Bladder microvascular endothelial cell (primary cell): Measurements from ENCODE around the gene OR52D1. TPM values are rescaled to one million over a fixed set of nuclear protein-coding genes. Genes with fewer than 3 reads are reported as not detected.

Experiments used
- total RNA-seq: library from RNA; depleted of rRNA; stranded (reverse); fragments of >200 nt; gene quantifications from 2 replicates; pipeline ENCODE4 v1.2.3, GENCODE V29; 2014

OR52D1 gene
- total RNA-seq = not detected in 2 replicates

GRCh38 chr11:5488385-5488784 is at the start of gene OR52D1:
Gene OR52D1 (plus strand): TSS chr11:5488685. CDS start chr11:5488707, 22 bp downstream.

GRCh38 chr11:5441414-5441813 is 47.1 kb upstream of the OR52D1 start, which contains the start of gene OR51I1:
Gene OR51I1 (minus strand): TSS chr11:5441514. CDS start chr11:5441514, 0 bp downstream.

GRCh38 chr11:5449023-5449422 is 39.5 kb upstream of the OR52D1 start, which contains the start of gene OR51I2:
Gene OR51I2 (plus strand): TSS chr11:5449323. CDS start chr11:5453489, 4,166 bp downstream.

GRCh38 chr11:5509803-5510202 is 21.3 kb downstream of the OR52D1 start, which contains the start of gene UBQLN3:
Gene UBQLN3 (minus strand): TSS chr11:5509957. CDS start chr11:5509558, 399 bp downstream.

GRCh38 chr11:5516599-5516998 is 28.1 kb downstream of the OR52D1 start, which contains the start of gene UBQLNL:
Gene UBQLNL (minus strand): TSS chr11:5516699. CDS start chr11:5516441, 258 bp downstream.

Other genes with a start within 250 kb of the OR52D1 start
- gene HBG1, start 238.8 kb upstream of the OR52D1 start, total RNA-seq = not detected in 2 replicates
- gene HBG2, start 233.9 kb upstream of the OR52D1 start, total RNA-seq = not detected in 2 replicates
- not detected in 2 replicates for gene HBE1, start 218.7 kb upstream of the OR52D1 start, total RNA-seq
- gene OR51B4, start 186.7 kb upstream of the OR52D1 start, total RNA-seq = not detected in 2 replicates
- gene OR51B2, start 164.4 kb upstream of the OR52D1 start, total RNA-seq = not detected in 2 replicates
- not detected in 2 replicates for gene OR51B5, start 145.2 kb upstream of the OR52D1 start, total RNA-seq
- gene OR51B6, start 137.2 kb upstream of the OR52D1 start, total RNA-seq = not detected in 2 replicates
- not detected in 2 replicates for gene OR51M1, start 104.9 kb upstream of the OR52D1 start, total RNA-seq
- not detected in 2 replicates for gene OR51Q1, start 66.6 kb upstream of the OR52D1 start, total RNA-seq
- gene OR51I1, start 47.2 kb upstream of the OR52D1 start, total RNA-seq = not detected in 2 replicates
- not detected in 2 replicates for gene OR51I2, start 39.4 kb upstream of the OR52D1 start, total RNA-seq
- gene UBQLN3, start 21.3 kb downstream of the OR52D1 start, total RNA-seq = not detected in 2 replicates
- gene UBQLNL, start 28.0 kb downstream of the OR52D1 start, total RNA-seq = not detected in 2 replicates
- gene OR52H1, start 59.9 kb downstream of the OR52D1 start, total RNA-seq = 0.38 TPM in 1 of 2 replicates, not detected in the other
- gene OR52B6, start 92.2 kb downstream of the OR52D1 start, total RNA-seq = not detected in 2 replicates
- 1.3 and 2.1 TPM in 2 replicates for gene TRIM6, start 108.0 kb downstream of the OR52D1 start, total RNA-seq
- 10.0 and 14.7 TPM in 2 replicates for gene TRIM34, start 136.3 kb downstream of the OR52D1 start, total RNA-seq
- gene TRIM5, start 196.4 kb downstream of the OR52D1 start, total RNA-seq = 48.6 and 116 TPM in 2 replicates
- gene TRIM22, start 201.1 kb downstream of the OR52D1 start, total RNA-seq = 96.0 and 226 TPM in 2 replicates
- not detected in 2 replicates for gene OR56B1, start 247.8 kb downstream of the OR52D1 start, total RNA-seq